NCI-H2107 (cell line): ENCODE results near the gene MECR.

Experiments
- DNase-seq: peaks from one replicate; lab custom pipeline; 2025; lab: John Stamatoyannopoulos, UW

MECR gene

DNA sequence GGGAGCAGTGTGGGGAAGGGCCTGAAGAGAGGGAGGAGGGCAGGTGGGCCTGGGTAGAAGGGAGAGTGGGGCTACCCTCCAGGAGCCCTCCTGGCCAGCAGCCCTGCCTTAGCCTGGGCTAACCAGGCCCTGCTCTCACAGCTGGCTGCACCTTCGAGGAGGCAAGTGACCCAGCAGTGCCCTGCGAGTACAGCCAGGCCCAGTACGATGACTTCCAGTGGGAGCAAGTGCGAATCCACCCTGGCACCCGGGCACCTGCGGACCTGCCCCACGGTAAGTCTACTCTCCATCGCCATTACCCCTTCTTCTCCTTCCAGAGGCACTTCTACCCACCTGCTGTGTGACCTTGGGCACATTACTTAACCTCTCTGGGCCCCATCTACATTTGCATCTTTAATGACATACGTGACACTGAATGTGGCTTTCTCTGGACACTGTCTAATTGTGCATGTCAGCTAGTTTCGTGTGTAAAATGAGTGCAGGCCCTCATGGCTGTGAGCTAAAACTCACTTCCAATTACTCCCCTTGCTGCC lies 24.5 kb upstream of the MECR start:
- DNase-seq, result no peak

DNA sequence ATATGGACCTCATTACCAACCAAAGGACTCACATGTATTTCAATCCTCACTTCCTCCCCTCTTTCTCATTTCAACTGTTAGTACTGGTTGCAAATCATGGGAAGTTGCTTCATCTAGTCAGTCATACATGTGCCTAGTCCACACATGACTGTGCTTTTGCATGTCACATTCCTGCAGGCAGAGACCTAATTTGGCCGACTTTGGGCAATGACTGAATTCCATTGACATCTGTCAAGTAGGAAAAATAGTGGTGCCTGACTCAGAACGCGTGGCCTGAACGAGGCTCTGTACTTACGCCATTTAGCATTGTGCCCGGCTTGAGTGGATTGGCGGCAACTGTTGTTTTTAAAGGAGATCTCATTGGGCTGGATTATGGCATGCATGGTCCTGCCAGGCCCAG lies 23.6 kb upstream of the MECR start:
- DNase-seq, result no peak

DNA sequence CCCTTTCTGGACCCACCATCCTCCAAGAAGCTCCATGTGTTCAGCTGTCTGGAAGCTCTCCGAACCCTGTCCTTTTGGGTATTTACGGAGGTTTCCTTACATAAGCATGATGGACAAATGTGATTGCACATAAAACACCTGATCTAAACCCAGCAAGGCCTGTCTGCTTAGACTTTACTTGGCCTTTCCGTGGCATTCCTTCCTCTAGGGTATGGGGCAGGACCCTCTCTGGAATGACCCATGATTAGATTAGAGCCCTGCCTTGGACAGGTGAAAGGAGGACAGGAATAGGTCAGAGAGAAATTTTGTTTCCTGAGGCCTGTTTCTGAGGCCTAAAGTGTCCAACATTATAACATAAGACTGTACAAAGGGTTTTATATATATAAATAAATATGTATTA lies 22.4 kb upstream of the MECR start:
- no peak for DNase-seq

DNA sequence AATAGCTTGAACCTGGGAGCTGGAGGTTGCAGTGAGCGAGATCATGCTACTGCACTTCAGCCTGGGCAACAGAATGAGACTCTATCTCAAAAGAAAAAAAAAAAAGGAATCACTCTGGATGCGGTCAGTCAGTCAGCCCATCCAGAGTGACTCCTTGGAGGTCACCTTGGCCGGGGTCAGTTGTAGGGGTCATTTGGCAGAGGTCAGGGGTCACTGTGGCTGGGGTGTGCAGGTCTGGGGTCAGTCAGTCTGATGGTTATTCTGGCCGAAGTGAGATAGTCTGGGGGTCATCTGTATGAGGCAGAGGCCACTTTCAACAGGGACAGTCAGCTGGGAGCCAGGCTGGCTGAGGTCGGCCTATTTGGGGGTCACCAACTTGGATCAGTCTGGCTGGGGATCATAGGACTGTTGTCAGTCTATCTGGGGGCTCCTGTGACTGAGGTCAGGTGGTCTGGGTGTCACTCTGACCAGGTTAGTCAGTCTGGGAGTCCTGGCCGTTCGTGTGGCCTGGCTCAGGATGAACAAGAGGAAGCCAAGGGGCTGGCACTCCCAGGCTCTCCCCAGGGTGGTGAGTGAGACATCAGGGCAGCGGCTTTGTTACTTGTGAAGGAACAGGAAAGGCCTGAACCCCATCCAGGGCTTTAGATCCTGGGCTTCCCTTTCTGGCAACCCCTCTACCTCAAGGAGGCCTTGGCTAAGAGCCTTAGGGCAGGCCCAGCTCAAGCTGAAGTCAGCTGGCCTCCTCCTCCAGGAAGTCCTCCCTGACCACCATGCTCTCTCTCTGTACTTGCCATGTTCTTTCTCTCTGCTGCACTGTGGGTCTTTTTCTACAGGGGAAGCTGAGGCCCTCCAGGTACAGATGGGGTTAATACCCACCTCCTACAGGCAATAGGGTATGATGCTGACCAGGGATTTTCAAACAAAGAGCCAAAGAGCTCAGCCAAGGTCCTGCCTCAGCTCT lies 20.7 kb upstream of the MECR start:
- no peak for DNase-seq

DNA sequence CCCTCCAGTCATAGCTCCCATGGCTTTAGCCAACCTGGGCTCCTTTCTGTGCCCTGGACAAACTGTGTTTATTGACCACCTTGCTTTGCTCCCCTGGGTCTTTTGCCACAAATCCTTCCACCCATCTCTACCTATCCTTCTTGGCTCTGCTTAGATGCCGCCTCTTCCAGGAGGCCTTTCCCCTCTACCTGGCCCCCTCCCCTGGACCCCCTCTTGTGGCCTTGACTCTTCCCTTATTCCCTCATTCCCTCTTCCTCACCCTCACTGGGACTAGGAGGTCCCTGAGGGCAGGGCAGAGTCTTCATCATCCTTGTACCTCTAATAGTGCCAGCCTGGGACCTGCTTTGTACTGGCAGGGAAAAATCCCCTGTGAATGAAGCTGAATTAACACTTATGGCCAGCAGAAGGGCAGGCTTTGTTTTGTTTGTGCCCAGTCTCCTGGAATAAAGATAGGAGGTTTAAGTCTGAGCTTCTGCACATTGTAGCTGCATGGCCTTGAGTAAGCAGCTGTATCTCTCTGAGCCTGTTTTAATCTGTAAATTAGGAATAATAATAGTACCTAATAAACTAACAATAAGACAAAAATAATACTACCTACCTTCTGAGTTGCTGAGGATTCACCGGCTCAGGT lies 19.3 kb upstream of the MECR start:
- no peak for DNase-seq

DNA sequence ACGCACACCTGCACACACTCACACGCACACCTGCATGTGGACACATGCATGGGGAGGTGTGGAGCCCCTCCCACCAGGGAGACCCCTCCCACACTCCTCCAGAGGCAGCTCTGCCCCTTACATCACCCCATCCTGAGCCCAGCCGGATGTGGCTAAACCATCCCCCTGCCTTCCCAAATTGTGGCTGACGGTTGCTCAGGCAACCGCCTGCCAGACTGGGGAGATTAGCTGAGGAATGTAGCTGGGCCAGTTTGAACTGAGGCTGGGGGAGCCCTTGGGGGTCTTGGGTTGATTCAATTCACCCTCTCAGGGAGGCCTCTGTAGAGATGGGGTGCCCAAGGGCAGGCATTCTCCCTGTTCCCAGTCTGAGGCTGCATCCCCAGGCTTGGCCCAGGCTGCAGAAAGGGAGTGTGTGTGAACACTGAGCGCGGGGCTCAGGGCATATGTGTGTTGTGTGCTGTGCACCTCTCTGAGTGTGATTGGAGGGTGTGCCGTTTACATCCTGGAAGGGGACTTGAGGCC lies 18.5 kb upstream of the MECR start:
- no peak for DNase-seq

DNA sequence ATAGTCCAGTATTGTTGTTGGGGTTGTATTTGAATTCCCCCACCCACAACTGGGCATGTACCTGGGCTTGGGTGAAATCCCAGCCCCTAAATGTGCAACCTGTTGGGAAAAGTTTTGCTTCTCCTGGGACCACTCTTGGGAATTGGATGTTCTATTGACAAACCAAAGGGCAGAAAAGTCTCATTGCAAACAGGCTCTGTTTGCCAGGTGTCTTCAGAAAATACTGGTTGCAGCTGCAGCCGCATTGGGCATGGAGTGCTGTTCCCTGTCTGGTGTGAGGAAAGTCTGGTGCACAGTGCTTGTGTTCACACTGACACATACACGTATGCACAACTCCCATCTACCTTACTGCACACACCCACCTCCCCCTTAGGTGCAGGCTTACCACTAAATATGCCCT lies 17.7 kb upstream of the MECR start:
- no peak for DNase-seq

DNA sequence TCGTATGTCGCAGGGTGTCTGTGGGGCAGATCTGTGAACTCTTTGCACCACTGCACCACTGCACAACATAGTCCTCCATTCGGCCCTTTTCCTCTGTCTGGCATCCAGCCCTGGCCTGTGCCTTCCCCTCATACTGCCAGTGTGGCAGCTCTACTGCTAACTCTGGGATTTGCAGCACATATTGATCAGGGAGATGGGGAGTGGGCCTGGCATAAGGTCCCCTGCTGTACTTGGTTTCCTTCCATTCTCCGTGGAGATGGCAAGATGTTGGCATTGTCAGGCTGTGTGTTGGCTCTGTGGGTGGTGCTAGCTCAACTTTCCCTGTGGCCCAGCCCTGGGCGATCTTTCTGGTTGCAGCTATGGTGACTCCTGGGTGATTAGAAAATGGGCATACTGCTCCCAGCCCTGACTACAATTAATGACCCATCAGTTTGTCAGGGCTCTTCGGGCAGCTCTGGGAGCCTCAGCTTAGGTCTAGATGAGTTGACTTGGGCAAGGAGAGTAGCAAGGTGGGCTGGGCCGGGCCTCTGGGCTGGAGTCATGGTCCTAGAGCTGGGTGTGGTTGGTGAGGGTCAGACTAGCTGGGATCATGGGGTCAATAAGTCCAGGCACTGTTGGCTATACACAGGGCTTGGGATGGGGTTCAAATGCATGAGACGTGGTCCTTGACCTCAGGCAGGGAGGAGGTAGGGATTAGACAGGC lies 17.0 kb upstream of the MECR start:
- no peak for DNase-seq

DNA sequence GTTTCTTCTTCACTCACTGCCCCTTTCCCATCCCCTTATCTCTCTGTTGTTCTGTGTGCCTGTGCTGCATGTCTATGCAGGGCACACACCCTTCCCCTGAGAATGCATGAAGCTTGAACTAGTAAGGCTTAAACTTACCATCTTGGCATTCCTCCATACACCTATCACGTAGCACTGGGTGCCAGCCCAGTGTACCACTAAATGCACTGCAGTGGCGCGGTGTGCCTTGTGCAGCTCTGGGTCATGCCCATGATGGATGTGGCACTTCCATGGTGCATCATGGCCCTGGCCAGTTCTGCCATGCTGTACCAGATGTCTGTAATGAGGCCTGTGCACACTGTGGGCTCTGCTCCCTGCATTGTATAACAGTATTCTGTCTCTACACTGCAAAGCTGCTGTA lies 16.3 kb upstream of the MECR start:
- no peak for DNase-seq

DNA sequence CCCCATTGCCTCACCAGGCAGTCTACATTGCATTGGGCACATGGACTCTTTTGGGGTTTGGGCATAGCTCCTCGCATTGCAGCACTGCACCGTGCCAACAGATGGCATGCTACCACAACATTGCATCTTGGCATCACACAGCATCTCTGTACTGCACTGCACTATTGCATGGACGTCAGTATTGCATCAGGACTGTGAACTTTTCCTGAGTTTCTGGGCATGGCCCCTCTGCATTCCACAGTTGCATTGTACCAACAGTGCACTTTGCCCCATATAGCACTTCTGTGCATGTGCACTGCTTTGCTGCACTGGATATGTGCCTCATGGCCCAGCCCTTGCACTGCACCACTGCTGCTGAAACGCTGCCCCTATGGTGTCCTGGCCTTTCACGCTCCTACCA lies 15.1 kb upstream of the MECR start:
- DNase-seq, result no peak

DNA sequence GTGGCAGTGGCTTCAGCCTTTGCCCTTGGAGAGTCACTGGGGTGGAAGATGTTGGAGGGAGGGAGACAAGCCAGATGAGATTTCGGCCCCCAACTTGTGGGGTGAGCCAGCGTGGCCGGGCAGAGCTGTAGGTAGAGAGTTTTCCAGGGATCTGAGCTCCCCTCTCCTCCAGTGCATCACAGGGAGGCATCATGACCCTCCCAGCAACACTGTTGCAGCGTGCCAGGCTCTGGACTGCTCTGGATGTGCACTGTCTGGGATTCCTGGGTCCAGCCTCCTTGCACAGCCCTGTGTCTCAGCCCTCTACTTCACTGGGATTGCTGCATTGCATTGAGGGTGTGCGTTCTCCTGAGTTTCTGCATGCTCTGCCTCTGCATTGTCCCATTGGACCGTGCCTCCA lies 14.5 kb upstream of the MECR start:
- no peak for DNase-seq

DNA sequence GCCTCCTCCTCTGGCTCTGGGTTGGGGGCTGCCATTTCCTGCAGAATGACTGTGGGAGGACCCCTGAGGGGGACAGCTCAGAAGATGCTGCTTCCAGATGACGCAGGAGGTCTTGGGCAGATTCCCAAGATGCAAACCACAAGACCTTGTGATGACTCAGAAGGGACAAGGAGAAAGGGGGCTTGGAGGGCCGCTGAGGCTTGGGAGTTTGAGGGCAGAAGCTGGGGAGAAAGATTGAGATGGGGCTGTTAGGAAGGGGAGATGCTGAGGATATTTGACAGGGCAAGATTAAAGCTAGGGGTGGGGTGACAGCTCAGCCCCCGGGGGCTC lies 13.1 kb upstream of the MECR start:
- no peak for DNase-seq

DNA sequence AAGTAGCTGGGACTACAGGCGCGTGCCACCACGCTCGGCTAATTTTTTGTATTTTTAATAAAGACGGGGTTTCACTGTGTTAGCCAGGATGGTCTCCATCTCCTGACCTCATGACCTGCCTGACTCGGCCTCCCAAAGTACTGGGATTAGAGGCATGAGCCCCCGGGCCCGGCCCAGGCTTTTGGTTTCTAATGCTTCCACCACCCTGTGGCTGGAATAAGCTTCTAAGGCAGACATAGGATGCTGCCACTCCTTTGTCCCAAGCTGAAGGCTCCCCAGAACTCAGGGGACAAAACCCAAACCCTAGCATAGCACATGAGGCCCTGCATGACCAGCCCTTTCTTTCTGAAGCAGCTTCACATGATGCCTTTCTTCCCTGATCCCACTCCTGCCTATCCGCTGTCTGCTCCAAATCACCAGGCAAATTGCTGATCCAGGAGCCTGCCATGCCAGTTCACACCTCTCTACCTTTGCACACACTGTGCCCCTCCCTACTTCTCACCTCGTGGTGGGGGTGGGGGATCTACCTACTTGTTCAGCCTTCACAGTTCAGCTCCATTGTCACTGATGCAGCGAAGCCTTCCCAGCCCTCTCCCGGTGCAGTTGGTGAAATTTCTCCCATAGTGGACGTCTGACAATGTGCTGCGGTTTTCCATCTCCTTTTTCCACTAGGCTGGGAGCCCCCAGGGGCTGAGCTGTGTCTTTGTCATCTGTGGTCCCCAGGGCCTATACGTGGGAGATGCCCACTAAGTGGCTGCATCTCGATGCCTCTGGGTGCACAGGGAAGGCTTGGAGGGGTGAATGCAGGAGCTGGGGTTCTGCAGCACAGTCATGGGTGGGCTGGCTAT lies 12.5 kb upstream of the MECR start:
- DNase-seq, result no peak

DNA sequence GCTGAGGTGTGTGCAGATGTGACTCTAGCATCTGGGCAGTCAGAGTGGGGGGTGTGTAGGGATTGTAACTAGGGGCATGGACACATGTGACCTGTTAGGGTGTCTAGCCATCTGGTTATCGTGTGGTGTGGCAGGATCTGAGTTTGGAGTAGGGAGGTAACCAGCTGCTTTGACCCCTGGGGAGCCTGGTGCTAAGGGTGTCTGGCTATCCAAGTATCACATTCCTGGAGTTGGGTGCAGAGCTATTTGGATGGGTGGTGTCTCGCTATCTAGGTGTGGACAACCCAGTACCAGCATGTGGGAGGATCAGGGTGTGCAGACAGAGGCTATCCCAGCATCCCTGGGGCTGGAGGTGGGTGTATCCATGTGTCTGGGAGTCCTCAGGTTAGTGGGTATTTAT lies 10.3 kb upstream of the MECR start:
- no peak for DNase-seq

DNA sequence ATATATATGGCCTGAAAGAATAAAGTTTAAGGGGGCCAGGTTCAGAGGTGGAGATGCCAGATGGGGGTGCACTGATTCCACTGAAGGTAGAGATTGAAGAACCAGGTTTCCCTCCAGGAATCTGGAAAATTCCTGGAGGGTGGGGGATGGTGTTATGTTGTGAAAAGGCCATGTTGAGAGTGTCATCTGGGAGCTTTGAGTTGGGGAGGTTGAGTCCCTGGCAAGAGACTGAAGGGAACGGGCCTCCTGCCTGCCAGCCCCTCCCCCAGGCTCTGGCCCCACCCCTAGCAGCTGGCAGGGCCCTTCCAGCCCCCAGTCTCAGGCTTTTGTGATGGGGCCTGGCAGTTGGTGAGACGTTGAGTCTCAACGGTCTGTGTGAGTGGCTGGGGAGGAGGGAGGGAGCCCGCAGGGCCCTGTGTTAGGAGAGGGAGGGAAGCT lies 9.7 kb upstream of the MECR start:
- no peak for DNase-seq

DNA sequence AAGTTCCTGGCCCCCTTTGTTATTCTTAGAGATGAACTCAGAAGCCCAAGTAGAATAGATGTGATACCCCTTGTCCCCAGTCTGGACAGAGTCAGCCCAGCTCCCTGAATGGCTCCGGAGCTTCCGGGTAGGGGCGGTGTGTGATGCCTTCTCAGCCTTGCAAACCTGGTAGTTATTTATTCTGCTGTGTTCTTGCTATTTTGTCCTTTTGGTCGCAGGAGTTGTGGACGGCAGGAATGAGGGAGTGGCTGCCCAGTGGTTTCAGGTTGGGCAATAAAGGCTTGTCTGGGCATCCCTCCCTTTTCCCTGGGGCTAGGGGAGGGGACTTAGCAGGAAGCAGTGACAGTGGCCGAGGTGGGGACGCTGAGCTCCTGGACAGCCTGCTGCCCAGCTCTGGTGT lies 8.4 kb upstream of the MECR start:
- DNase-seq, result no peak

DNA sequence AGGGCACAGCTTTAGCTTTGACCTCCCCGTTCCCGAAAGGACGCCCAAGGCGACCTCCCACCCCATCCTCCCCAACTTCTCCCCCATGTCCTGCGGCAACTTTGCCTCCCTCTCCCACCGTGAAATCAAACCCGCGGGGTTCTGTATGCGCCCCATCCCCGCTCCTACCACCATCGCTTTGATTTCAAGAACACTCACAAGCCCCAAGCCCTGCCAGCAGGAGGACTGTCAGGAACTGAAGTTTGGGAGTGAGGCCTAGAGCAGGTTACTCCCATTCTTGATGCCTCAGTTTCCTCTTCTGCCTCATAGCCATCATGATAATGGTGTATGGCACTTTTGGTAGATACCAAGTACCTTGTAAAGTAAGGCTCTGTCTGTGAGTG lies 7.9 kb upstream of the MECR start:
- no peak for DNase-seq

DNA sequence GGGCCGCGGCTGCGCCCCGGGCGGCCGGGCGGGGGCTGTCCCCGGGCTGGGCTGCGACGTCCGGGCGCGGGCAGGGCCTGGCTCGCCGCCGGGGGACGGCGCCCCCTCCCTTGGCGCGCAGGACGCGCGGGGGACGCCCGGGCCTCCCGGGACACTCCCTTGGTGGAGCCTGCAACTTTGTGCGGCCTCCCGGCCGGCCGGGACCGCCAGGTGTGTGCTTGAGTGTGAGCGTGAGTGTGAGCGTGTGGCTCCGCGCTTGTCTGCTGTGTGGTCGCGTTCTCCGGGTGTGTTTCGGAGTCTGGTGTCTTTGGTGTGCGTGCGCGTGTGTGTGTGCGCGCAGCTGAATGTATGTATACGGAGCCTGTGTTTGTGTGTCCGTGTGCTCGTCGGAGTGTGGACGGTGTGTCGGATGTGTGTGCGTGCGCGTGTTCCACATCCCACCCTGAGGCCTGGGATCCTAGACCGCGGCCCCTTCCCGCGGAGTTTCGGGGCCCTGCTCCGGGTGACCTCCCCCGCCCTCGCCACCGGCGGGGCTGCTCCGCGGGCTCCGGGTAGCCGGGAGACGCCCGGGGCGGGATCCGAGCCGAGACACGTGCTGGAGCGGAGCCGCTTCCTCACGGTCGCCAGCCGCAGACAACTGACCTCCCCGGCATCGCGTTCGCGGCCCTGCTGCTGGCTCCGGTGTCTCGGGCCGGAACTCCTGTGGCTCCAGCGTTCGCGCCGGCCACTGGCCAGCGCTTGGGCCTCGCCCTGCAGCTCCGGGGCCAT lies 7.3 kb upstream of the MECR start:
- no peak for DNase-seq

DNA sequence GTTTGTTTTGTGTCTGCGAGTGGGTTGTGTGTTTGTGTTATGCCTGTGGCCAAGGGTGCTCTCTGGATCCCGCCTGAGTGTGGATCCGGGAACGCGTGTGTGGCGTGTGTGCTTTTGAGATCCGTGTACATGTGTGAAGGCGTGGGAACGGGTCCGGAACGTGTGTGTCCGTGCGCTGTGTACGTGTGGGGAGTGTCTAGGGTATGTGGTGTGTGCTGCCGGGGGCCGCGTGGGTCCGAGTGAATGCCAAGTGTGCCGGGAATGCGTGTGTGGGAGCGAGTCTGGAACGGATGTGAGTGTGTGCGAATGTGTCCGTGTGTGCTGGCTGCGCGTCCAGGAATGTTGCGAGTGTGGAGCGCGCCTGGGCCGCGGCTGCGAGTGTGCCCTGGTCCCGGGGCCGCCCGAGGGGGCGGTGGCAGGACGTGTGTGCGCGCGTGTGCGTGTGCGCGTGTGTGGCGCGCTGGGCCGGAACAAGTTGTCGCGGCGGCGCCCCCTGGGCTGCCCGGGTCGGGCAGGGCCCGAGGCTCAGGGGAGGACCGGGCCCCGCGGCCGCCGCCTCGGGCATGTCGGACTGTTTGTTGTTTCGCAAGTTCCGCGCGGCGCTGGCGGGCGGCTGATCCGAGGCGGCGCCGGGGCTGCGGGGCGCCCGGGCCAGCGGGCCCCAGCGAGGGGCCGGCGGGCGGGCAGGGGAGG lies 6.5 kb upstream of the MECR start:
- DNase-seq, result no peak

DNA sequence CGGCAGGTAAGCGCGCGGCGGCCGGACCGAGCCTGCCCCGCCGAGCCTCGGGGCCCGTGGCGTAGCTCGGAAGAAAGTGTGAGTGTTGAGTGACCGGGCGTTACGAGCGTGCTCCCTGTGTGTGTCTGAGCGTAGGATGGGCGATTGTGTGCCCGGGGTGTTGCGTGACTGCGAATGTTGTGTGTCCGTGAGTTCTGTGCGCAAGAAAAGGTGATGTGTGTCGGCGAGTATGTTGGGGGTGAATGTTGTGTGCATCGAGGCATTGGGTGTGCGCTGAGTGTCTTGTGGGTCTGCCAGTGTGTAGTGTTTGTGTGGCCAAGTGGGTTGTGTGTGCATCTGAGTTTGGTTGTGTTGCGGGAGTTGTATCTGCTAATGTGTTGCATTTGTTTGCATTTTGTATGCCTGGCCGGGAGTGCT lies 6.0 kb upstream of the MECR start:
- no peak for DNase-seq
